Measurements from ENCODE around the gene CPEB2.

Gene CPEB2

DNA sequence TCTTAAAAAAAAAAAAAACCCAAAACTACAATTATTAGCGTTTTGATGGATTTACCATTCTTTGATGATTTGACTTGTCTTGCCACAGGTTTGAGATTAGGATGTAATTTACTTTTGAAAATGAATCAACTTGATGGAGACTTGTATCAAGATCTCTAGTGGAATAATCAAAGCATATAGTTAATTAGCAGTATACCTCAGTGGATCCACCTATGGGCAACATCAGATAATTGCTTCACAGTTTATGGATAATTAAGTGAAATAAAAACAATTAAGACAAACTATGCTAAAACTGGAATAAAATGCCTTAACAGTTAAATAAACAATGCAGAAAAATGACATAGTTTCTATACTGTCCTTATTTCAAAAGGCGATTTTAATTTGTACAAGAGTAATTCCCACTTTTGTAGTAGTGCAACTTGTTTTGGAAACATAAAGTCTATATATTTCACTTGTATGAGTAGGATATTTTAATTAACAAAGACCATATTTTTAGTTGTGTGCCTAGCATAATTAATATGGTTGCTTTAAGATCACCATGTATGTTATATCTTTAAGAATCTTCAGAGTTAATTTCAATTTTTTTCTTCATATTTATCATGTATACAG, 4.2 kb downstream of the CPEB2 start:
- Histone ChIP-seq H3K23ac (ENCODE audit: low read depth, low read length, poor library complexity) (no peak overlapping the region), H2AK5ac (ENCODE audit: low read depth, low read length) (no peak overlapping the region), H2BK15ac (ENCODE audit: low read length) (no peak overlapping the region), H3K9me3 (replicated peaks in 1 of 2; ENCODE audit: control insufficient read depth in 2 of 2, insufficient read depth in 1 of 2, low read depth in 1 of 2, low read length in 2 of 2) (no peaks in the 10 kb centered on the region), H3K9ac (ENCODE audit: low read depth, low read length, poor library complexity) (no peak overlapping the region), H2BK5ac (ENCODE audit: low read length) (no peak overlapping the region), H3K4ac (ENCODE audit: low read length) (no peak overlapping the region), H3K79me1 (ENCODE audit: low read depth, low read length) (no peaks in the 10 kb centered on the region), H3K4me1 (ENCODE audit: control insufficient read depth in 2 of 2, insufficient read depth in 1 of 2, low read depth in 1 of 2, low read length in 2 of 2) (peaks cover 0 to 1% of the 10 kb centered on the region in 2 donors), H3K4me2 (ENCODE audit: insufficient read depth, low read length, poor library complexity, severe bottlenecking) (no peak overlapping the region), H3K18ac (ENCODE audit: low read length) (no peak overlapping the region), H2AFZ (ENCODE audit: low read length) (no peak overlapping the region), H3K27ac (replicated peaks; ENCODE audit: low read length) (no peak overlapping the region), H2BK120ac (ENCODE audit: low read depth, low read length) (no peak overlapping the region), H3K36me3 (replicated peaks in 1 of 2; ENCODE audit: control insufficient read depth in 2 of 2, insufficient read depth in 2 of 2, low read length in 2 of 2) (no peaks in the 10 kb centered on the region), H2BK12ac (ENCODE audit: low read length) (no peak overlapping the region), H3K14ac (ENCODE audit: low read length) (no peak overlapping the region), H4K91ac (ENCODE audit: low read depth, low read length, poor library complexity) (no peak overlapping the region), H3K27me3 (ENCODE audit: control insufficient read depth in 3 of 3, insufficient read depth in 3 of 3, low read depth in 1 of 3, low read length in 3 of 3) (peaks cover 4 to 32% (median 15%) of the 10 kb centered on the region in 3 experiments), H3K4me3 (ENCODE audit: low read length in 2 of 2) (no peak overlapping the region), H4K8ac (ENCODE audit: low read depth, low read length) (no peak overlapping the region)
- no CpG with 5 or more reads among the region's 2 CpGs for WGBS, 2 donors (ENCODE audit: extremely low coverage in 2 of 2, insufficient read length in 2 of 2, insufficient replicate concordance in 1 of 2)
- no peak for DNase-seq (ENCODE audit: low spot score)

DNA sequence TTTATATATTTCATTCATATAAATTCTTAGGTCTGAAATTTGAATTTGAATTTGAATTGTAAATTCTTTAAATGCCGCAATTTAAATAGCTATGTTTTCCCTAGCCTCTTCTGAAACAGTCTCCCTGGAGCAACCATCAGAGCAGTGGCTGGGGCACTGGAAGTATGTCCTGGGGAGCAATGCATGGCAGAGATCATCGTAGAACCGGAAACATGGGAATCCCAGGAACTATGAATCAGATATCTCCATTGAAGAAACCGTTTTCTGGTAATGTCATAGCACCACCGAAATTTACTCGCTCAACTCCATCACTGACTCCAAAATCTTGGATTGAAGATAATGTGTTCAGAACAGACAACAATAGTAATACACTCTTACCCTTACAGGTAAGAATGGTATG, 4.9 kb downstream of the CPEB2 start:
- Histone ChIP-seq H3K23ac (ENCODE audit: low read depth, low read length, poor library complexity) (no peak overlapping the region), H2AFZ (ENCODE audit: low read length) (no peak overlapping the region), H3K4ac (ENCODE audit: low read length) (no peak overlapping the region), H3K18ac (ENCODE audit: low read length) (no peak overlapping the region), H2BK12ac (ENCODE audit: low read length) (no peak overlapping the region), H3K27me3 (ENCODE audit: control insufficient read depth in 3 of 3, insufficient read depth in 3 of 3, low read depth in 1 of 3, low read length in 3 of 3) (peaks cover 4 to 32% (median 15%) of the 10 kb centered on the region in 3 experiments), H3K14ac (ENCODE audit: low read length) (no peak overlapping the region), H2BK120ac (ENCODE audit: low read depth, low read length) (no peak overlapping the region), H3K4me2 (ENCODE audit: insufficient read depth, low read length, poor library complexity, severe bottlenecking) (no peak overlapping the region), H2AK5ac (ENCODE audit: low read depth, low read length) (no peak overlapping the region), H2BK5ac (ENCODE audit: low read length) (no peak overlapping the region), H3K4me3 (ENCODE audit: low read length in 2 of 2) (no peak overlapping the region), H3K9me3 (replicated peaks in 1 of 2; ENCODE audit: control insufficient read depth in 2 of 2, insufficient read depth in 1 of 2, low read depth in 1 of 2, low read length in 2 of 2) (no peaks in the 10 kb centered on the region), H3K9ac (ENCODE audit: low read depth, low read length, poor library complexity) (no peak overlapping the region), H3K36me3 (replicated peaks in 1 of 2; ENCODE audit: control insufficient read depth in 2 of 2, insufficient read depth in 2 of 2, low read length in 2 of 2) (no peaks in the 10 kb centered on the region), H2BK15ac (ENCODE audit: low read length) (no peak overlapping the region), H3K27ac (replicated peaks; ENCODE audit: low read length) (no peak overlapping the region), H4K8ac (ENCODE audit: low read depth, low read length) (no peak overlapping the region), H4K91ac (ENCODE audit: low read depth, low read length, poor library complexity) (no peak overlapping the region), H3K4me1 (ENCODE audit: control insufficient read depth in 2 of 2, insufficient read depth in 1 of 2, low read depth in 1 of 2, low read length in 2 of 2) (peaks cover 0 to 1% of the 10 kb centered on the region in 2 donors), H3K79me1 (ENCODE audit: low read depth, low read length) (no peaks in the 10 kb centered on the region)
- DNase-seq (ENCODE audit: low spot score): no peak
- WGBS, 2 donors (ENCODE audit: extremely low coverage in 2 of 2, insufficient read length in 2 of 2, insufficient replicate concordance in 1 of 2): no CpG with 5 or more reads among the region's 6 CpGs

- peaks cover 0 to 1% of the 10 kb centered on the region in 2 donors for H3K4me1 ChIP-seq (ENCODE audit: control insufficient read depth in 2 of 2, insufficient read depth in 1 of 2, low read depth in 1 of 2, low read length in 2 of 2)
- H2BK15ac ChIP-seq (ENCODE audit: low read length): no peak overlapping the region
- no peak overlapping the region for H2AK5ac ChIP-seq (ENCODE audit: low read depth, low read length)
- H2BK5ac ChIP-seq (ENCODE audit: low read length): no peak overlapping the region
- no peak overlapping the region for H2BK120ac ChIP-seq (ENCODE audit: low read depth, low read length)
- no peak overlapping the region for H4K91ac ChIP-seq (ENCODE audit: low read depth, low read length, poor library complexity)
- no peak overlapping the region for H2BK12ac ChIP-seq (ENCODE audit: low read length)
- no peaks in the 10 kb centered on the region for H3K79me1 ChIP-seq (ENCODE audit: low read depth, low read length)
- H3K14ac ChIP-seq (ENCODE audit: low read length): no peak overlapping the region
- no peak overlapping the region for H3K9ac ChIP-seq (ENCODE audit: low read depth, low read length, poor library complexity)
- H3K4ac ChIP-seq (ENCODE audit: low read length): no peak overlapping the region
- H3K27ac ChIP-seq (replicated peaks; ENCODE audit: low read length): no peak overlapping the region
- no peak for DNase-seq (ENCODE audit: low spot score)
- H3K4me3 ChIP-seq (ENCODE audit: low read length in 2 of 2): no peak overlapping the region
- H3K27me3 ChIP-seq (ENCODE audit: control insufficient read depth in 3 of 3, insufficient read depth in 3 of 3, low read depth in 1 of 3, low read length in 3 of 3): peaks cover under 1 to 23% (median 6%) of the 10 kb centered on the region in 3 experiments
- no peak overlapping the region for H3K4me2 ChIP-seq (ENCODE audit: insufficient read depth, low read length, poor library complexity, severe bottlenecking)
- no peak overlapping the region for H3K18ac ChIP-seq (ENCODE audit: low read length)
- H3K36me3 ChIP-seq (replicated peaks in 1 of 2; ENCODE audit: control insufficient read depth in 2 of 2, insufficient read depth in 2 of 2, low read length in 2 of 2): no peaks in the 10 kb centered on the region
- no peaks in the 10 kb centered on the region for H3K9me3 ChIP-seq (replicated peaks in 1 of 2; ENCODE audit: control insufficient read depth in 2 of 2, insufficient read depth in 1 of 2, low read depth in 1 of 2, low read length in 2 of 2)
- no peak overlapping the region for H2AFZ ChIP-seq (ENCODE audit: low read length)
- H4K8ac ChIP-seq (ENCODE audit: low read depth, low read length): no peak overlapping the region
- H3K23ac ChIP-seq (ENCODE audit: low read depth, low read length, poor library complexity): no peak overlapping the region
Observed at GRCh38 chr4:15010038-15010585, 7.8 kb downstream of the CPEB2 start.

DNA sequence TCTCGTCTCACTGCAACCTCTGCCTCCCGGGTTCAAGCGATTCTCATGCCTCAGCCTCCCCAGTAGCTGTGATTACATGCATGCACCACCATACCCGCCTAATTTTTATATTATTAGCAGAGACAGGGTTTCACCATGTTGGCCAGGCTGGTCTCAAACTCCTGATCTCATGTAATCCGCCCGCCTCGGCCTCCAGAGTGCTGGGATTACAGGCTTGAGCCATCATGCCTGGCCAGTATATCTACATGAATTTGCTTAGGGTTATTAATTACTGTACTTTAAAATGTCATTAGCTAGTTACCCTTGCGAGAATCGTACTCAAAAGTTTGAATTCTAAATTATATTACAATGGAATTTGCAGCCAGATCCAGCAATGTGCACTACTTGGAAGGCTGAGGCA, 8.9 kb downstream of the CPEB2 start:
- no peak overlapping the region for H2BK12ac ChIP-seq (ENCODE audit: low read length)
- no peak overlapping the region for H2BK120ac ChIP-seq (ENCODE audit: low read depth, low read length)
- no peak overlapping the region for H2BK15ac ChIP-seq (ENCODE audit: low read length)
- H3K4me3 ChIP-seq (ENCODE audit: low read length in 2 of 2): no peak overlapping the region
- H3K18ac ChIP-seq (ENCODE audit: low read length): no peak overlapping the region
- H2AK5ac ChIP-seq (ENCODE audit: low read depth, low read length): no peak overlapping the region
- no peak overlapping the region for H3K4me2 ChIP-seq (ENCODE audit: insufficient read depth, low read length, poor library complexity, severe bottlenecking)
- peaks cover 0 to 13% (median 0%) of the 10 kb centered on the region in 3 experiments for H3K27me3 ChIP-seq (ENCODE audit: control insufficient read depth in 3 of 3, insufficient read depth in 3 of 3, low read depth in 1 of 3, low read length in 3 of 3)
- H3K14ac ChIP-seq (ENCODE audit: low read length): no peak overlapping the region
- H2AFZ ChIP-seq (ENCODE audit: low read length): no peak overlapping the region
- DNase-seq (ENCODE audit: low spot score): no peak
- no peak overlapping the region for H4K8ac ChIP-seq (ENCODE audit: low read depth, low read length)
- H3K79me1 ChIP-seq (ENCODE audit: low read depth, low read length): no peaks in the 10 kb centered on the region
- H3K27ac ChIP-seq (replicated peaks; ENCODE audit: low read length): no peak overlapping the region
- H3K36me3 ChIP-seq (replicated peaks in 1 of 2; ENCODE audit: control insufficient read depth in 2 of 2, insufficient read depth in 2 of 2, low read length in 2 of 2): no peaks in the 10 kb centered on the region
- H3K4me1 ChIP-seq (ENCODE audit: control insufficient read depth in 2 of 2, insufficient read depth in 1 of 2, low read depth in 1 of 2, low read length in 2 of 2): peaks cover 0 to 1% of the 10 kb centered on the region in 2 donors
- no peaks in the 10 kb centered on the region for H3K9me3 ChIP-seq (replicated peaks in 1 of 2; ENCODE audit: control insufficient read depth in 2 of 2, insufficient read depth in 1 of 2, low read depth in 1 of 2, low read length in 2 of 2)
- no peak overlapping the region for H3K4ac ChIP-seq (ENCODE audit: low read length)
- no peak overlapping the region for H2BK5ac ChIP-seq (ENCODE audit: low read length)
- H3K9ac ChIP-seq (ENCODE audit: low read depth, low read length, poor library complexity): no peak overlapping the region
- no CpG with 5 or more reads among the region's 9 CpGs for WGBS, 2 donors (ENCODE audit: extremely low coverage in 2 of 2, insufficient read length in 2 of 2, insufficient replicate concordance in 1 of 2)
- H4K91ac ChIP-seq (ENCODE audit: low read depth, low read length, poor library complexity): no peak overlapping the region
- no peak overlapping the region for H3K23ac ChIP-seq (ENCODE audit: low read depth, low read length, poor library complexity)
